GM23338 (cell line): Measurements from ENCODE around the gene COL6A3. TPM values are rescaled to one million over a fixed set of nuclear protein-coding genes. Genes with fewer than 3 reads are reported as not detected.
A peak's percentile ranks its signal among the peaks of the same experiment; 100 is the strongest.

Source experiments
- ATAC-seq: fragments of 200-7000 bp; cut with Tn5 transposase; 3 replicates; pipeline ENCODE4 v1.9.1; 2020
- DNase-seq: peaks from one replicate; pipeline ENCODE4 v3.0.0-alpha.2; 2015; ENCODE audit warnings: low spot score
- H2AFZ ChIP-seq: fragments of 200-600 bp; sonication (generic); 2 replicates; pipeline ENCODE4 v1.8.0; 2016; ENCODE audit warnings: antibody characterized with exemption, mild to moderate bottlenecking, moderate library complexity
- H3F3A ChIP-seq: fragments of 200-600 bp; sonication (generic); replicated peaks from 2 replicates; pipeline ENCODE4 v1.8.0; 2017; ENCODE audit warnings: antibody characterized with exemption, mixed run types, low read depth
- H3K27ac ChIP-seq: fragments of 200-600 bp; sonication (generic); 2 replicates; pipeline ENCODE4 v1.6.1; 2016; ENCODE audit warnings: low read depth
- H3K27me3 ChIP-seq: fragments of 200-600 bp; sonication (generic); 2 replicates; pipeline ENCODE4 v1.8.0; 2016; ENCODE audit warnings: mild to moderate bottlenecking, mixed run types, moderate library complexity; ENCODE audit not compliant: insufficient read depth
- H3K36me3 ChIP-seq: fragments of 200-600 bp; sonication (generic); 2 replicates; pipeline ENCODE4 v1.8.0; 2016; ENCODE audit warnings: mild to moderate bottlenecking; ENCODE audit not compliant: insufficient read depth
- H3K4me1 ChIP-seq: fragments of 200-600 bp; sonication (generic); 2 replicates; pipeline ENCODE4 v1.8.0; 2016; ENCODE audit warnings: mild to moderate bottlenecking, moderate library complexity; ENCODE audit not compliant: insufficient read depth
- H3K4me2 ChIP-seq: fragments of 200-600 bp; sonication (generic); 2 replicates; pipeline ENCODE4 v1.7.1; 2017; ENCODE audit warnings: mixed run types
- H3K4me3 ChIP-seq: fragments of 200-600 bp; sonication (generic); 2 replicates; pipeline ENCODE4 v1.6.1; 2016; ENCODE audit warnings: mixed run types
- H3K79me2 ChIP-seq: fragments of 200-600 bp; sonication (generic); replicated peaks from 2 replicates; pipeline ENCODE4 v1.8.0; 2017; ENCODE audit warnings: mild to moderate bottlenecking; ENCODE audit not compliant: insufficient read depth
- H3K9me2 ChIP-seq: fragments of 200-600 bp; sonication (generic); 2 replicates; pipeline ENCODE4 v1.8.0; 2017; ENCODE audit not compliant: insufficient read depth
- H4K20me1 ChIP-seq: fragments of 200-600 bp; sonication (generic); replicated peaks from 2 replicates; pipeline ENCODE4 v1.8.0; 2017; ENCODE audit warnings: mild to moderate bottlenecking; ENCODE audit not compliant: insufficient read depth
- H3K27ac Mint-ChIP-seq: 2 replicates; pipeline ENCODE4 v1.8.0; 2020; ENCODE audit warnings: inconsistent platforms, mild to moderate bottlenecking, moderate library complexity, mixed read lengths
- H3K27me3 Mint-ChIP-seq: 3 replicates; pipeline ENCODE4 v1.8.0; 2022; ENCODE audit warnings: low read depth, mild to moderate bottlenecking, moderate library complexity, mixed read lengths, inconsistent platforms; ENCODE audit not compliant: insufficient read depth, poor library complexity
- H3K36me3 Mint-ChIP-seq: 3 replicates; pipeline ENCODE4 v1.8.0; 2021; ENCODE audit warnings: low read depth, mild to moderate bottlenecking, inconsistent platforms, moderate library complexity, mixed read lengths
- H3K4me1 Mint-ChIP-seq: 3 replicates; pipeline ENCODE4 v1.8.0; 2020; ENCODE audit warnings: mild to moderate bottlenecking, inconsistent platforms, mixed read lengths
- H3K4me3 Mint-ChIP-seq: 3 replicates; pipeline ENCODE4 v1.8.0; 2021; ENCODE audit warnings: moderate library complexity, mild to moderate bottlenecking, inconsistent platforms, mixed read lengths
- H3K9me3 Mint-ChIP-seq: 3 replicates; pipeline ENCODE4 v1.8.0; 2020; ENCODE audit warnings: moderate library complexity, mild to moderate bottlenecking, inconsistent platforms, mixed read lengths
- CREB1 ChIP-seq: fragments of 250-450 bp; sonication (Bioruptor Pico); IDR thresholded peaks from 2 replicates; pipeline ENCODE4 v1.5.0; 2020; ENCODE audit warnings: low read depth, mild to moderate bottlenecking, moderate library complexity
- CTCF ChIP-seq, 2 experiments: fragments of 200-600 bp in 1 of 2; sonication (generic) in 1 of 2; conservative IDR thresholded peaks; 2 replicates each; pipeline versions ENCODE4 v1.5.1 to v1.6.1; 2016 to 2017; ENCODE audit warnings: antibody characterized with exemption in 2 of 2, low read depth in 2 of 2, mild to moderate bottlenecking in 2 of 2, moderate library complexity in 1 of 2
- EZH2 ChIP-seq: fragments of 200-600 bp; sonication (generic); IDR thresholded peaks from one replicate; pipeline ENCODE4 v1.8.0; 2017; ENCODE audit warnings: antibody characterized with exemption, mild to moderate bottlenecking, low read depth; ENCODE audit not compliant: unreplicated experiment
- JUNB ChIP-seq: IDR thresholded peaks from one replicate; pipeline ENCODE4 v1.6.1; 2016; ENCODE audit warnings: antibody characterized with exemption; ENCODE audit not compliant: unreplicated experiment
- NANOG ChIP-seq: IDR thresholded peaks from 2 replicates; pipeline ENCODE4 v1.6.1; 2016; ENCODE audit warnings: antibody characterized with exemption, borderline replicate concordance
- REST ChIP-seq: IDR thresholded peaks from one replicate; pipeline ENCODE4 v1.6.1; 2018; ENCODE audit warnings: antibody characterized with exemption; ENCODE audit not compliant: unreplicated experiment
- STAT1 ChIP-seq: IDR thresholded peaks from one replicate; pipeline ENCODE4 v1.6.1; 2016; ENCODE audit warnings: antibody characterized with exemption; ENCODE audit not compliant: unreplicated experiment
- ZNF114 ChIP-seq: fragments of 250-450 bp; sonication (Bioruptor Pico); IDR thresholded peaks from 2 replicates; pipeline ENCODE4 v1.5.0; 2020; ENCODE audit warnings: mild to moderate bottlenecking, moderate library complexity
- ZNF331 ChIP-seq: fragments of 250-450 bp; sonication (Bioruptor Pico); IDR thresholded peaks from 2 replicates; pipeline ENCODE4 v1.5.0; 2020; ENCODE audit warnings: low read depth, mild to moderate bottlenecking, moderate library complexity
- ZNF462 ChIP-seq: fragments of 250-450 bp; sonication (Bioruptor Pico); IDR thresholded peaks from 2 replicates; pipeline ENCODE4 v1.5.0; 2020; ENCODE audit warnings: mild to moderate bottlenecking, moderate library complexity
- polyA plus RNA-seq: library from polyadenylated mRNA; unstranded; fragments of >200 nt; fragmentation: Nextera tagmentation; extraction: Ambion mirVana; gene quantifications from 2 replicates; pipeline ENCODE4 v1.2.1, GENCODE V29; 2016
- total RNA-seq: library from RNA; depleted of rRNA; stranded (reverse); fragments of >200 nt; shearing (Covaris generic); gene quantifications from 2 replicates; pipeline ENCODE4 v1.2.3, GENCODE V29; 2014

Gene COL6A3
- total and polyA plus RNA-seq, 2 experiments from 2014 or later, result 1.2 to 7.3 TPM

GRCh38 chr2:237448171-237448570 lies 34.2 kb upstream of the COL6A3 start (continued):
- no peak for TF ChIP-seq NANOG
- TF ChIP-seq REST, result no peak
- TF ChIP-seq STAT1, result no peak
- TF ChIP-seq CREB1, result no peak
- no peak for TF ChIP-seq EZH2

- Histone ChIP-seq H3K27ac (no peak overlapping the region), H3K4me3 (no peak overlapping the region), H4K20me1 (no peaks in the 10 kb centered on the region), H3F3A (no peaks in the 10 kb centered on the region), H3K4me1 (peaks cover 16% of the 10 kb centered on the region), H3K79me2 (no peaks in the 10 kb centered on the region), H3K9me2 (no peaks in the 10 kb centered on the region), H3K4me2 (no peak overlapping the region), H2AFZ (0 out of 2 replicates have a peak overlapping the region, but pooled peaks have one; percentile 23), H3K36me3 (no peaks in the 10 kb centered on the region), H3K27me3 (no peaks in the 10 kb centered on the region)
- Mint-ChIP-seq H3K36me3 (no peaks in the 10 kb centered on the region), H3K4me1 (peaks cover 18% of the 10 kb centered on the region), H3K9me3 (no peaks in the 10 kb centered on the region), H3K27ac (no peak overlapping the region), H3K27me3 (peaks cover 11% of the 10 kb centered on the region), H3K4me3 (no peak overlapping the region)
- no peak for ATAC-seq
- no peak for DNase-seq
- TF ChIP-seq ZNF462 (CRISPR knock-in tag) (no peak), STAT1 (no peak), EZH2 (no peak), NANOG (no peak), JUNB (no peak), CTCF (conservative IDR thresholded peaks at IDR 0.05; ENCODE audit: low read depth in 2 of 2) (no peak), REST (no peak), ZNF114 (CRISPR knock-in tag) (no peak), ZNF331 (no peak)
Observed at GRCh38 chr2:237447496-237447895, 33.5 kb upstream of the COL6A3 start.
